ENCODE measurements around the gene FMNL3.
A peak's percentile ranks its signal among the peaks of the same experiment; 100 is the strongest.

FMNL3 gene

GRCh38 chr12:49674318-49674981 lies 32.8 kb downstream of the FMNL3 start:
- no peak for DNase-seq

- DNase-seq = no peak
Observed at GRCh38 chr12:49673446-49674317, 33.5 kb downstream of the FMNL3 start.

- DNase-seq = no peak
Observed at GRCh38 chr12:49672301-49673217, 34.6 kb downstream of the FMNL3 start.

- DNase-seq = peak in 1 of 2 experiments; percentile 18
Observed at GRCh38 chr12:49671031-49671765, 36.0 kb downstream of the FMNL3 start.

- no peak for DNase-seq
Observed at GRCh38 chr12:49669796-49670195, 37.4 kb downstream of the FMNL3 start.

GRCh38 chr12:49667325-49668090 lies 39.7 kb downstream of the FMNL3 start:
- DNase-seq = no peak

- DNase-seq = no peak
Observed at GRCh38 chr12:49666176-49666575, 41.0 kb downstream of the FMNL3 start.

- DNase-seq = no peak
Observed at GRCh38 chr12:49665384-49665783, 41.8 kb downstream of the FMNL3 start.

- no peak for DNase-seq
Observed at GRCh38 chr12:49664591-49665239, 42.5 kb downstream of the FMNL3 start.

- DNase-seq = no peak
Observed at GRCh38 chr12:49664167-49664566, 43.0 kb downstream of the FMNL3 start.

- DNase-seq = peak; percentile 99
Observed at GRCh38 chr12:49662998-49663843, 44.0 kb downstream of the FMNL3 start.

GRCh38 chr12:49661746-49662145 lies 45.5 kb downstream of the FMNL3 start:
- DNase-seq = no peak

- no peak for DNase-seq
Observed at GRCh38 chr12:49661191-49661590, 46.0 kb downstream of the FMNL3 start.

GRCh38 chr12:49659753-49660152 lies 47.5 kb downstream of the FMNL3 start:
- DNase-seq = no peak

- no peak for DNase-seq
Observed at GRCh38 chr12:49658276-49658675, 48.9 kb downstream of the FMNL3 start.

- no peak for DNase-seq
Observed at GRCh38 chr12:49655595-49656236, 51.5 kb downstream of the FMNL3 start.

- DNase-seq = no peak
Observed at GRCh38 chr12:49654715-49655114, 52.5 kb downstream of the FMNL3 start.

- DNase-seq = no peak
Observed at GRCh38 chr12:49652921-49653520, 54.2 kb downstream of the FMNL3 start.

GRCh38 chr12:49651855-49652254 lies 55.4 kb downstream of the FMNL3 start:
- DNase-seq = no peak
